CD4-positive, alpha-beta T cell treated with Interleukin-17A for 4 hours (primary cell): ENCODE results near the gene MZB1.
A peak's percentile ranks its signal among the peaks of the same experiment; 100 is the strongest.

Source experiments
- DNase-seq: peaks from one replicate; pipeline ENCODE4 v3.0.0-alpha.2; 2020; ENCODE audit warnings: mixed read lengths

MZB1 gene

DNA sequence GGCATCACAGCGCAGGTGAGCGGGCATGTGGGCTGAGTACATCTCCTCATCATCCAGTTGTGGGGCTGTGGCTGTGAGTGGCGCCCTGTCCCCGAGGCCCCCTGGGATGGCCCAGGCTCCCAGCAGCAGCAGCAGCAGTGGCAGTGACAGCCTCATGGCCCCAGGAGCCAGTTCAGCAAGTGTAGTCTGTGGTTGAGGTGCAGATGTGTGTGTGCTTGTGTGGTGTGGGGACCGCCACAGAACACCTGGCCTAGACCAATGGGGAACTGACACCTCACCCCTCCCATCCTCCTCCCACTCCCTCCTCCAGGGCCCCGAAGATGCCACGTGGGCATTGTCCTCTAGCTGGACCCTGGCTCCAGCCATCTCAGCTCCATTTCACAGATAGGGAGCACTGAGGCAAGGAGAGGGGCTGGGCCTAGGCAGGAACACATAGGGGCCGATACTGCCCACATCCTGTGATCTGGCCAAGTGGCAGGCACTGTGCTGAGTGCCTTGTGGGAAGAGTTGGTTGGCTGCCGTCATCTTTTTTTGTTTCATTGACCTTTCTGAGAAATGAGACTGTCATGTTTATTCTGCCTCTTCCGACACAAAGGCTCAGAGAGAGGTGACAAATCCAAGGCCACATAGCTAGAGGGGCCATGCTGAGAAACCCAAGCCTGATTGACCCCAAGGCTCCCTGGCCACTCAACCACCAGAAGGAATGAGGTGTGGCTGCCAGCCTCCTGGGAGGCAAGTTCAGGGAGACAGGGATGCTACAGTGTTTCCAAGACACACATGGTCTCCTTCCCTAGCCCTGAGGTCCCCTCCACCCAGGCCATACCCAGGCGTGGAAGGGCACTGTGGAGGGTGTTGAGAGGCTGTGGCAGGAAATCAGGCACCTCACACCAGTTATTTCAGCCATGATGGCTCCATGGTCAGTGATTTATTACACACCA lies at the start of gene MZB1:
TSS of gene MZB1 (minus strand) at position 213 of the 938 bp plus-strand sequence. CDS start at position 156, 57 bp downstream.
- DNase-seq, result peak; percentile 49

DNA sequence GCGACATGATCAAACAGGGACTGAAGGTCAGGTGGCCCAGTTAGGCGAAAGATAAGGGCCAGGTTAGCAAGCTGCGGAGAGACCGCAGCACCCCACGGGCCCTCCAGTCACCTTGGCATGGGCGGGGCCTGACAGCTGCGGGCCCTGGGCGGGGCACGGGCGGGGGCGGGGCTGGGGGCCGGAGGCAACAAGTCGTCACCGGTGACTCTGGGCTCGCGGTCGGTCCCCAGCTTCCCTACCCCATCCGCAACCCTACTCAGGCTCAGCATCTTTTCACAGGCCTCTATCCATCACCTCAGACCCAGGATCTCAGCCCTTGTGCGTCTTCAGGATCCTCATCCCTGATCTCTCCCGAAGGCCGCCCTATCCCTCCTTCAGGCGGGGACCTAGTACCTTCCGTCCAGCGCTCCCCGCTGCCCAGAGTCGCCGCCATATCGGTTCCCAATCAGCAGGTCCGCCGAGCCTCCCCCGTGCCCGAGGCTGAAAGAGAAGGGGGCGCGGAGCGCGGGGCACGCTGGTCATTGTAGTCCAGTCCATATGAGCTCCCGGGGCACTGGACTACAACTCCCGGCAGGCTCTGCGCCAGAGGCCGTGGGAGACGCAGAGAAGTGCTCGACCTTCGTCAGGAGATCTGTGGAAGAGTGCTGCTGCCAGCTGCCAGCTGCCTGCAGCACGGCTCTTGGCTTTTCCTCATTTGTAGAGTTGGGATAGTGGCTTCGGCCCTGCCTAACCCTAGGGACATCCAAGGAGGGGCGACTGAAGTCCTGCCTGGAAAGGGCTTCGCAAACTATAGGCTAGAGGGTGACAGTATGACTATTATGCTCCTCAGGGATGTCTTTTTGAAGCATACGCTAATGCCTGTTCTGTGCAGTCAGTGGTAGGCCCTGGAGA lies 49.5 kb upstream of the MZB1 start, which contains the start of gene DNAJC18:
TSS of gene DNAJC18 (minus strand) at position 513 of the 891 bp plus-strand sequence. CDS start at position 433, 80 bp downstream.
- DNase-seq, result peak; percentile 95

- DNase-seq, result no peak
These were observed 48.9 kb upstream of the MZB1 start for GRCh38 chr5:139438707-139439012.

DNA sequence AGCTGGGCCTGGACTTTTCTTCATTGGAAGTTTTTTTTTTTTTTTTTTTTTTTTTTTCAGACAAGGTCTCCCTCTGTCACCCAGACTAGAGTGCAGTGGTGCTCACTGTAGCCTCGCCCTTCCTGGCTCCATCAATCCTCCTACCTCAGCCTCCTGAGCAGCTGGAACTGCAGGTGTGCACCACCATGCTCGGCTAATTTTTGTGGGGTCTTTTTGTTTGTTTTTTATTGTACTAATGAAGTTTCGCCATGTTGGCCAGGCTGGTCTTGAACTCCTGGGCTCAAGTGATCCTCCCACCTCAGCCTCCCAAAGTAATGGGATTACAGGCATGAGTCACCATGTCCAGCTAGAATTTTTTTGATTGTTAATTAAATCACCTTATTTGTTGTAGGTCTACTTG lies 46.0 kb upstream of the MZB1 start:
- no peak for DNase-seq

DNA sequence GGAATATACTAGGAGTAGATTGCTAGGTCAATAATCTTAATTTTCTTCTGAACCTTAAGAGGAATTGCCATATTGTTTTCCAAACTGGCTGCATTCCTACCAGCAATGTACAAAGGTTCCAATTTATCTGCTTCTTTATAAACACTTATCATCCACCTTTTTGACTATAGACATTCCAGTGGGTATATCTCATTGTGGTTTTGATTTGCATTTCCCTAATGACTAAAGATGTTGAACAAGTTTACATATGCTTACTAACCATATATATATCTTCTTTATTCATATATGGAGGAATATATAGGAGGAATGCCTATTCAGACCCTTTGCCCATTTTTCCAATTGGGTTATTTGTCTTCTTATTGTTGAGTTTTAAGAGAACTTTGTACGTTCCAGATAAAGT lies 42.0 kb upstream of the MZB1 start:
- no peak for DNase-seq

DNA sequence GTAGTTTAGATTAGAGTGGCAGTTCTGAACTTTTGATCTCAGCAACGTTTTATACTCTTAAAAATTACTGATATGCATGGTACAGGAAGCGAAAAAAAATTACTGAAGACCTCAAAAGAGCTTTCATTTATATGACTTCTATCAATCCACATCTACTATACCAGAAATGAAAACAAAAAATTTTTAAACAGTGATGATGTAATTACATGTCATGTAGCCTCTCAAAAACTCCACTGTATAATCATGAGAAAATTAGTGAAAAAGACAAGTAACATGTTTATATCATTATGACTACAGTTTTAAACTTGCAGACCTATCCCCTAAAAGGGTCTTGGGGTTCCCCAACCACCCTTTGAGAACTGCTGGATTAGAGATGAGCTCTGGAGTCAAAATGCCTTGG lies 40.3 kb upstream of the MZB1 start:
- no peak for DNase-seq

DNA sequence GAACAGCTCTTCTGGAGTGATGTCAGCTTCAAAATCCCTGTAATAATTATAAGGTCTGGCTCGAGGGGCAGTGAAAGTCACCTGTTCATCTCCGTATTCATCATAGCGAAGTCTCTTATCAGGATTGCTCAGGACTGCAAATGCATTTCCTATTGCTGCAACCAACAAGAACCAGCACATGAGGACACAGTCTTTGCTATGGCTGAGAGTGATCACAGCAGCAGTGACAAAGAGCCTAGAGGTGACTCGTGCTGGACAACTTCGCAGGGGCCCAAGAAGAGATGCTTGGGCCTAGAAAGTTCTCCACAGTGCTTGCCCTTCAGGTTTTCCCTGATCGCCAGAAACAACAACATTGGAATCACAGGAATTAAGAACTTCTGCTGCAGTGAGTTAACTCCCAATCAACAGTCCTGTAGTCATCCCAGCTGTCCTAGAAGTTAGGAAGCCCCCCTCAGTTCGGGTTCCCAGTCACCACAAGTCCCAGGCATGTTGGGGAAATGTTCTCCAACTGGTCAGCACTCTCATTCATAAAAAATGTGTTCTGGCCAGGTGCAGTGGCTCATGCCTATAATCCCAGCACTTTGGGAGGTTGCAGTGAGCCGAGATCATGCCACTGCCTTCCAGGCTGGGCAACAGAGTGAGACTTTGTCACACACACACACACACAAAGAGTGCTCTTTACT lies 36.6 kb upstream of the MZB1 start:
- DNase-seq, result no peak

DNA sequence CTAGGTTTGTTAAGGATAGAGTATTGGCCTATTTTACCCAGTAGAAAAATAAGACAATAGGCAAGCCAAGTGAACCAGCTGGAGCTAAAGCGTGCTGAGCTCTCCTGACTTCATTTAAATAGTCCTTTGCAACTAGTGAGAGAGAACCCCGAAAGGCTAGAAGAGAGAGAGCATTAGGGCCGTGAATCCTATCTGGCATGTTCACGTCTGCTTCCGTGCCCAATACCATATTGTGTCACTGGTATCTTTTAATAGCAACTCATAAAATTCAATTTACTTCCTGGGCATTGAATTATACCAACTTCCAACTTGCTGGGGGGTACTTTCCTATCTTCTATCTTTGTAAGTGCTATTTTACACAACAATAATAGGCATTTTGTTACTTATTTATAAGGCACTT lies 35.8 kb upstream of the MZB1 start:
- no peak for DNase-seq

- peak; percentile 67 for DNase-seq
These were observed 32.7 kb upstream of the MZB1 start for GRCh38 chr5:139422307-139422893.

DNA sequence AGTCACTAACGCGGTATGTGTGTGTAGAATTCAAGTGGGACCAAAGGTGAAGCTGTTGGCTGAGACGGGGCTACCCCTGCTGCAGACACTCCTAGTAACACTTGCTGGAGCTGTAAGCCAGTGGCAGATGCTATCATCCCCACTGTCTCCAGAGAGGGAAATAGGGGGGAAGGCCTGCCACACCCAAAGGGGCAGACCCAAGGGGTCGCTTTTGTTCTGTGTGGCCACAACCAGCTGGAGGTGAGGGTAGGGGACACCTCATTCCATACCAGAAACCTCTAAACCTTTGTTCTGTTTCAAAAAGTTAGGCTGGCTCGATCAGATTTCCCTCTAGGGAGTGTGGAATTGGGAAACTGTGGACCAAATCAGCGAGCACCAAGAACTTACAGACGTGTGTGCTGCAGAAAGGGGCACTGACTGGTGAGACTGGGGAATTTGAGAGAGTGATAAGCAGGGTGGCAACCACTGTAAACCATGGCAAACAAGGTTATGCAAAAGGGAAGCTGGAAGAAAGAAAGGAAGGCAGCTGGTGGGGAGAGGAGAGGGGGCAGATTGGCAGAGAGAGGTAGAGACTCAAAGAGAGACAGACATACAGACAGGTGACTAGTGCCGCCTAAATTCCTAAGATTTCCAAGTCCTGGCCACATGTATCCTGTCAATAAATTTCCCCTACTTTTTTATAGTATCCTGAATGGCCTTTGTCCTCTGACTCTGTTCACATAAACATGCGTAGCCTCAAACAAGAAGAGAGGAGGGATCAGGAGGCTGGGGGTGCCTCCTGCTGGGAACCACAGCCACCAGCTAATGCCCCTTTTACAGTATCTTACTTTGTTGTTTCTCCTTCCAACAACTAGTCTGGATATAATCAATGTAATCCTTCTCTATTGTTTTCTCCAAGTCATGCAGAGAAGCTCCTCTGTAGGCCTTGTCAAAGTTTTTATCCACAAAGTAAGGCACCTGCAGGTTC lies 29.8 kb upstream of the MZB1 start:
- no peak for DNase-seq

- DNase-seq, result no peak
These were observed 29.1 kb upstream of the MZB1 start for GRCh38 chr5:139418793-139419192.

DNA sequence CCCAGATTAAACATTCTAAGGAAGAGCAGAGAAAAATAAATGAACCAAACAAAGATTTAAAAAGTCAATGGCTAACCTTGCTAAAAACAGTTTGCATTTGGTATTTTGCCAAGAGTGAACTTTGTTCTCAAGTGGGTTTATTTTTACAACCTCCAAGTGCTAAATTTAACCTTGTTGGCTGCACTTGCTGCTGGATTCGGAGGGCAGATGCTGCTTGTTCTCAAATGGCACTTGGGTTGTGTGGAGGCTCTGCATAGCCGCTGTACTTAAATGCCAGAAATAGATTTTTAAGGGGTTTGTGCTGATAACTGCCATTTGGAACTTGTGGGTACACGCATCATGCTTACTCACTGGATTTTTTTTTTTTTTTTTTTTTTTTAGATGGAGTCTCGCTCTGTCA lies 27.5 kb upstream of the MZB1 start:
- no peak for DNase-seq

- DNase-seq, result no peak
These were observed 26.9 kb upstream of the MZB1 start for GRCh38 chr5:139416651-139417050.

DNA sequence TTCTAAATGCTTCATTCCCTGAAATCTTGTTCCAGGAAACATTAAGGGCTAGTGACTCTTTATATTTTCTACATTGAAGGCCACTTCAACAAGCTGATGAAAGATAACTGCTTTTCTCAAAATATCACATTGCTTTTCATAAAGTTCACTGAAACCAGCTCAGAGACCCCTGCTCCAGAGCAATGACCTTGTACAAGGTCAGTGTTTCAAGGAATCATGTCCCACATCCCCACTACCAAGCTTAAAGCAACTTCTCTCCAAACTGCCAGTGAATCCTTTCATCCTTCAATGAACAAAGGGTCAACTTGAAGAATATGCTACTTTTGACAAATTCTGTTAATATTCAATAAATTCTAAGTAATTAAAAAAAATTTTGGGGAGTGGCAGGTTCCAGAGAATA lies 26.2 kb upstream of the MZB1 start:
- no peak for DNase-seq

GRCh38 chr5:139415221-139415861 lies 25.6 kb upstream of the MZB1 start:
- no peak for DNase-seq

DNA sequence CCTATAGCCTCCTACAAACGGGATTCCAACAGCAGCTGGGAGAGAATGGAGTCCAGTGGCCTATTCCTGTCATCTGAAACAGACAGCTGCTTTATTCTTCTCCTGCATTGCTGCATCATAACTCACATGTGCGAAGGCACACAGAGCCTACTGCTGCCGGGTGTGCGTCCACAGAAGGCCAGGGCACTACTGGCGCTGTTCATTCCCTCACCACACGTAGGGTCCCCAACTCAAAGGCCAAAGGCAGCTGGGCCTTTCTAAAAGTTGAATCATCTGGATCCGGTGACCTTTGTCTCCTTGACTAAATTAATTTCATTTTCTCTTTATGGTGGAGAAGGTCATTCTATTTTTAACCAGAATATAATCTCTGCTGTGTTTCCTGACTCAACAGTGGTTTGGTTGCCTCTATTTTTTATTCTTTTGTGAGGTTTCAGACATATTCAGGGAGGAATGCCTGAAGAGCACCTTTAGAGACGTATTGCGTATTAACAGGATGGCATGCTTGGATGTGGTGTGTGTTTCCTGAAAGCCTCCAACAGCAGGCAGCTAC lies 24.9 kb upstream of the MZB1 start:
- no peak for DNase-seq

DNA sequence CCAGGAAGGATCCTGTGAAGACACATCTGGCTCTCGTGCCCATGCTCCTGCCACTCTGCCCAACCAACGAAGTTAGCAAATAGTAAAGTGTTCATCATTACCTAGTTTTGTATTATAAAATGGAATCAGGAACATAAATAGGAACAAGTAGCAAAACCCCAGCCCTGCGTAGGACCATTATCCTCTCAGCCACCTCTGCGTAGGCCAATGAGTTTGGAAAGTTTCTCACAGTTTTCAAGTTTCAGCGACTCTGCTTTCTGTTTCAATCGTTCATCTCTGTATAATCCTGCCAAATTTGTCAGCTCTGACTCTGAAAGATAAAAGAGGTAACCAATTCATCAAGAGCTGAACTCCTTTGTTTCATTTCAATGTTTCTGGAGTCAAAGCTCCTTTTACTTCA lies 24.2 kb upstream of the MZB1 start:
- DNase-seq, result no peak

- DNase-seq, result no peak
These were observed 23.4 kb upstream of the MZB1 start for GRCh38 chr5:139413153-139413552.

GRCh38 chr5:139410993-139411828 lies 21.5 kb upstream of the MZB1 start:
- no peak for DNase-seq
